Stimulated activated CD4-positive, alpha-beta T cell treated with anti-CD3 and anti-CD28 coated beads, Interleukin-1b, Interleukin-23, amount 100 ng/mL, for 4 hours (primary cell): ENCODE results near the gene YBEY.
"Not testable (repeated sequence)": the region's sequence is repeated elsewhere in the genome, so short reads cannot be mapped to it uniquely, and the experiment has no call there.

Experiments
- DNase-seq, 2 donors: peaks; one replicate each; pipeline ENCODE4 v3.0.0-alpha.2; 2020; ENCODE audit warnings: low read depth in 2 of 2

The YBEY gene

GRCh38 chr21:46304437-46304836, 18.3 kb downstream of the YBEY start:
- no peak for DNase-seq

GRCh38 chr21:46304955-46305354, 18.8 kb downstream of the YBEY start:
- DNase-seq, result no peak

GRCh38 chr21:46307625-46308024, 21.5 kb downstream of the YBEY start:
- DNase-seq, result no peak

GRCh38 chr21:46308431-46308830, 22.3 kb downstream of the YBEY start:
- DNase-seq, result no peak

- DNase-seq, result not testable (repeated sequence)
These were observed 24.1 kb downstream of the YBEY start for GRCh38 chr21:46310260-46310659.

- no peak for DNase-seq
These were observed 25.4 kb downstream of the YBEY start for GRCh38 chr21:46311568-46311967.

- DNase-seq, result no peak
These were observed 26.8 kb downstream of the YBEY start for GRCh38 chr21:46312949-46313348.

GRCh38 chr21:46314441-46315020, 28.4 kb downstream of the YBEY start:
- DNase-seq, result no peak

- no peak for DNase-seq
These were observed 30.7 kb downstream of the YBEY start for GRCh38 chr21:46316708-46317324.

GRCh38 chr21:46317710-46318463, 31.7 kb downstream of the YBEY start:
- DNase-seq, result no peak

GRCh38 chr21:46318464-46318845, 32.3 kb downstream of the YBEY start:
- no peak for DNase-seq

GRCh38 chr21:46319186-46319585, 33.0 kb downstream of the YBEY start:
- DNase-seq, result no peak

- no peak for DNase-seq
These were observed 34.2 kb downstream of the YBEY start for GRCh38 chr21:46320331-46320801.

- no peak for DNase-seq
These were observed 36.4 kb downstream of the YBEY start for GRCh38 chr21:46322351-46323226.

- DNase-seq, result no peak
These were observed 37.1 kb downstream of the YBEY start for GRCh38 chr21:46323227-46323709.

- peak; percentile 96 for DNase-seq
These were observed 37.7 kb downstream of the YBEY start, which contains the start of the genes C21orf58 and PCNT for GRCh38 chr21:46323710-46324389. Gene C21orf58, minus strand, starts transcription at chr21:46323870. Its CDS starts 1,132 bp downstream, at chr21:46322738. Gene PCNT, plus strand, starts transcription at chr21:46324156. Its CDS starts 73 bp downstream, at chr21:46324229.

GRCh38 chr21:46324390-46325072, 38.4 kb downstream of the YBEY start:
- DNase-seq, result peak; percentile 86 to 89

- peak; percentile 14 to 26 for DNase-seq
These were observed 39.2 kb downstream of the YBEY start for GRCh38 chr21:46325073-46325912.

GRCh38 chr21:46326110-46326703, 40.1 kb downstream of the YBEY start:
- DNase-seq, result no peak
